Gastrocnemius medialis (tissue), 4 donors: ENCODE measurements around the gene RABAC1. TPM values are rescaled to one million over a fixed set of nuclear protein-coding genes. Genes with fewer than 3 reads are reported as not detected.

Experiments
- ATAC-seq, 2 donors: fragments of 150-250 bp; one replicate each; pipeline ENCODE4 v1.9.1; 2016
- DNase-seq, 2 donors: peaks; one replicate each; pipeline ENCODE4 v3.0.0-alpha.2; 2019
- H3K27ac ChIP-seq, 4 donors: fragments of 200-600 bp; sonication (generic); 1 replicate in 1 of 4; 2 replicates in 3 of 4; pipeline ENCODE4 v1.5.1; 2016 to 2018; ENCODE audit warnings: mild to moderate bottlenecking in 2 of 4, moderate library complexity in 1 of 4
- H3K27me3 ChIP-seq, 3 donors: fragments of 200-600 bp; sonication (generic) in 2 of 3; 1 replicate in 1 of 3; 2 replicates in 2 of 3; pipeline versions ENCODE4 v1.5.1 to v1.6.0; 2016 to 2019; ENCODE audit warnings: mild to moderate bottlenecking in 1 of 3, moderate library complexity in 1 of 3
- H3K36me3 ChIP-seq, 2 donors: fragments of 200-600 bp; sonication (generic) in 1 of 2; one replicate each; pipeline ENCODE4 v1.5.1; 2017 to 2018
- H3K4me1 ChIP-seq, 2 donors: fragments of 200-600 bp; sonication (generic) in 1 of 2; one replicate each; pipeline ENCODE4 v1.5.1; 2016 to 2017; ENCODE audit warnings: mild to moderate bottlenecking in 2 of 2
- H3K4me3 ChIP-seq, 4 donors: fragments of 200-600 bp; sonication (generic) in 3 of 4; 1 replicate in 1 of 4; 2 replicates in 3 of 4; pipeline ENCODE4 v1.5.1; 2016 to 2019; ENCODE audit warnings: mild to moderate bottlenecking in 2 of 4
- H3K9me3 ChIP-seq, 3 donors: fragments of 200-600 bp; sonication (generic) in 2 of 3; 1 replicate in 1 of 3; 2 replicates in 2 of 3; pipeline ENCODE4 v1.5.1; 2016 to 2019
- POLR2A ChIP-seq, 2 donors: fragments of 450-650 bp; IDR thresholded peaks; one replicate each; pipeline ENCODE4 v1.6.1; 2017; ENCODE audit warnings: antibody characterized with exemption in 2 of 2, mild to moderate bottlenecking in 2 of 2, moderate library complexity in 2 of 2
- in situ Hi-C, 4 donors: fragments of 200-750 bp; cut with MboI; loops; one replicate each; pipeline versions ENCODE4 v1.15.0 to v1.8.0; 2017; ENCODE audit warnings: low sequenced_read_pairs in 4 of 4
- intact Hi-C: fragments of 100-400 bp; cut with DNase I; formaldehyde crosslinking; loops from one replicate; pipeline ENCODE4 v1.15.1; 2023; ENCODE audit warnings: low total_unique reads
- total RNA-seq, 4 donors: library from RNA; depleted of rRNA; stranded (reverse); fragments of >200 nt; gene quantifications; one replicate each; pipeline versions ENCODE4 v1.1.0 to v1.2.3, GENCODE V29; 2016
- TF ChIP-seq, protein P1 (sequence below), 5 experiments: fragments of 450-650 bp in 3 of 5; fragments of 200-600 bp in 2 of 5; sonication (generic) in 2 of 5; IDR thresholded peaks in 4 of 5; conservative IDR thresholded peaks in 1 of 5; 1 replicate in 4 of 5; 2 replicates in 1 of 5; pipeline ENCODE4 v1.5.1; 2016 to 2019; ENCODE audit warnings: antibody characterized with exemption in 5 of 5, mild to moderate bottlenecking in 3 of 5, moderate library complexity in 3 of 5

Gene RABAC1
- total RNA-seq, 4 donors from 2014 or later, result 94.4 to 146 (median 110) TPM

DNA sequence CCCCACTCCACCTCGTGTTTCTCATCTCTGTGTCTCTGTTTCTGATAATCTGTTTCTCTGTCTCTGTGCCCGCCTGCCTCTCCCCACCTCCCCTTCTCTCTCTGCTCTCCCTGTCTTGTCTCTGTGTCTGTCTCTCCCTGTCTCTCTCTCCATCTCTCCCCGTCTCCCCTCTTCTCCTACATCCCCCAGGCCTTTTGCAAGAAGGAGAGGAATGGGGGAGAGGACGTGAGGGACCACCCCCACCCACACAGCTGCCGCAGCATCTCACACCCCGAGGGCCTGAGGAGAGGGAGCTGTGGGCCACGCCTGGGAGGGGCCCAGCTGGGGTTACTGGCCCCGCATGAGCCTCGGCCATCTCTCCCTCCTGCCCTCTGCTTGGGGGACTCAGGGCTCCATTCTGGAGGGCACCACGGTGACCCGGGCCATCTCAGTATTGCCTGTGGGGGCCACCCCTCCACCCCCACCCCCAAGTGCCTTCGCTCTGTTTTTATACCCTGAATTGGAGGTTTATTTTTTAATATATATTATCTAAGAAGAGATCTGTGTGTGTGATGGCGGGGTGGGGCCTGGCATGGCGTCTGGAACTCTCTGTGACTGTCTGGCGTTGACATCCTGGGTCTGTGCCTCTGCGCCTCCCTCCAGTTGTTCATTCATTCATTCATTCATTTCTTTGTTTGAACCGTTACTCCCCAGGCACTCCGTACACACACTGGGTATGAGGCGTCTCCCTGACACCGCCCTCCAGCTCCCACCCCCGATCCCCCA lies 52.0 kb downstream of the RABAC1 start:
- Histone ChIP-seq H3K27me3 (peaks cover 11 to 16% (median 13%) of the 10 kb centered on the region in 3 donors), H3K27ac (no peak overlapping the region), H3K4me1 (no peaks in the 10 kb centered on the region), H3K9me3 (no peaks in the 10 kb centered on the region), H3K36me3 (peaks cover 0 to 42% of the 10 kb centered on the region in 2 donors), H3K4me3 (no peak overlapping the region)
- in situ Hi-C loops (no loop called here), intact Hi-C loops (no loop called here)
- ATAC-seq (no peak), DNase-seq (no peak)
- TF ChIP-seq, protein P1, sequence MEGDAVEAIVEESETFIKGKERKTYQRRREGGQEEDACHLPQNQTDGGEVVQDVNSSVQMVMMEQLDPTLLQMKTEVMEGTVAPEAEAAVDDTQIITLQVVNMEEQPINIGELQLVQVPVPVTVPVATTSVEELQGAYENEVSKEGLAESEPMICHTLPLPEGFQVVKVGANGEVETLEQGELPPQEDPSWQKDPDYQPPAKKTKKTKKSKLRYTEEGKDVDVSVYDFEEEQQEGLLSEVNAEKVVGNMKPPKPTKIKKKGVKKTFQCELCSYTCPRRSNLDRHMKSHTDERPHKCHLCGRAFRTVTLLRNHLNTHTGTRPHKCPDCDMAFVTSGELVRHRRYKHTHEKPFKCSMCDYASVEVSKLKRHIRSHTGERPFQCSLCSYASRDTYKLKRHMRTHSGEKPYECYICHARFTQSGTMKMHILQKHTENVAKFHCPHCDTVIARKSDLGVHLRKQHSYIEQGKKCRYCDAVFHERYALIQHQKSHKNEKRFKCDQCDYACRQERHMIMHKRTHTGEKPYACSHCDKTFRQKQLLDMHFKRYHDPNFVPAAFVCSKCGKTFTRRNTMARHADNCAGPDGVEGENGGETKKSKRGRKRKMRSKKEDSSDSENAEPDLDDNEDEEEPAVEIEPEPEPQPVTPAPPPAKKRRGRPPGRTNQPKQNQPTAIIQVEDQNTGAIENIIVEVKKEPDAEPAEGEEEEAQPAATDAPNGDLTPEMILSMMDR (IDR thresholded peaks at IDR 0.05 in 4 of 5, conservative IDR thresholded peaks at IDR 0.05 in 1 of 5), result no peak
- TF ChIP-seq POLR2A (IDR thresholded peaks at IDR 0.05), result no peak

Other genes with a start within 250 kb of the RABAC1 start
- gene CEACAM6, start 203.8 kb downstream of the RABAC1 start, total RNA-seq, result under 1 TPM in 1 of 4 donors, not detected in 3; 0.53 TPM
- not detected for gene CEACAM3, start 162.7 kb downstream of the RABAC1 start, total RNA-seq
- gene LYPD4, start 114.6 kb downstream of the RABAC1 start, total RNA-seq, result not detected
- not detected for gene DMRTC2, start 114.3 kb downstream of the RABAC1 start, total RNA-seq
- gene RPS19, start 99.1 kb downstream of the RABAC1 start, total RNA-seq, result 100 to 1,000 TPM; 180 to 636 (median 401) TPM
- gene CD79A, start 82.0 kb downstream of the RABAC1 start, total RNA-seq, result under 1 TPM in 1 of 4 donors, not detected in 3; 0.20 TPM
- 10 to 100 TPM; 12.1 to 21.6 (median 15.5) TPM for gene ARHGEF1, start 76.1 kb downstream of the RABAC1 start, total RNA-seq
- gene ERFL, start 30.9 kb downstream of the RABAC1 start, total RNA-seq, result not detected
- gene ATP1A3, start 34.9 kb upstream of the RABAC1 start, total RNA-seq, result not detected
- 1 to 10 TPM in 1 of 4 donors, under 1 TPM in 2, not detected in 1; 0.20 to 1.0 (median 0.62) TPM for gene GRIK5, start 110.9 kb upstream of the RABAC1 start, total RNA-seq
- gene ZNF574, start 116.8 kb upstream of the RABAC1 start, total RNA-seq, result 10 to 100 TPM; 10.8 to 15.1 (median 13.8) TPM
- 1 to 10 TPM in 2 of 4 donors, under 1 TPM in 1, not detected in 1; 0.26 to 1.7 (median 1.6) TPM for gene POU2F2, start 173.1 kb upstream of the RABAC1 start, total RNA-seq